H1 (cell line): Measurements from ENCODE around the gene SMIM28. TPM values are rescaled to one million over a fixed set of nuclear protein-coding genes. Genes with fewer than 3 reads are reported as not detected.

ENCODE experiments used
- CTCF ChIA-PET: fragments of 300-600 bp; sonication (Branson Sonifier 250); formaldehyde crosslinking; loops from one replicate; lab custom pipeline; 2021; ENCODE audit not compliant: partially characterized antibody; lab: Charles Lee
- POLR2A ChIA-PET: fragments of 300-600 bp; sonication (Branson Sonifier 250); formaldehyde crosslinking; loops from one replicate; lab custom pipeline; 2021; ENCODE audit warnings: inconsistent platforms; ENCODE audit not compliant: partially characterized antibody; lab: Charles Lee
- DNase-seq, 2 experiments: peaks; one replicate each; pipeline versions ENCODE4 v3.0.0 to v3.0.0-alpha.2; 2010 to 2022; ENCODE audit warnings: low spot score in 2 of 2, low read depth in 1 of 2, mixed read lengths in 1 of 2
- FAIRE-seq: peaks from 2 replicates; lab custom pipeline; 2011; peaks lifted over from hg19 to GRCh38; lab: Jason Lieb, UNC
- H2AFZ ChIP-seq: 2 replicates; pipeline ENCODE4 v1.8.1; 2012; ENCODE audit warnings: low read length, inconsistent platforms
- H2AK5ac ChIP-seq: 2 replicates; pipeline ENCODE4 v1.6.1; 2013; ENCODE audit warnings: low read depth, low read length
- H2BK120ac ChIP-seq: replicated peaks from 2 replicates; pipeline ENCODE3; 2013; ENCODE audit warnings: low read depth, low read length, inconsistent platforms
- H2BK12ac ChIP-seq: 2 replicates; pipeline ENCODE4 v1.6.1; 2013; ENCODE audit warnings: low read depth, low read length
- H2BK15ac ChIP-seq: 2 replicates; pipeline ENCODE4 v1.6.1; 2013; ENCODE audit warnings: low read length
- H2BK20ac ChIP-seq: 2 replicates; pipeline ENCODE4 v1.6.1; 2013; ENCODE audit warnings: low read length
- H2BK5ac ChIP-seq: 2 replicates; pipeline ENCODE4 v1.6.1; 2013; ENCODE audit warnings: low read depth, low read length
- H3K14ac ChIP-seq: 2 replicates; pipeline ENCODE4 v1.6.1; 2013; ENCODE audit warnings: inconsistent platforms; ENCODE audit not compliant: insufficient read length
- H3K18ac ChIP-seq: 2 replicates; pipeline ENCODE4 v1.6.1; 2013; ENCODE audit warnings: low read length; ENCODE audit errors: extremely low read depth
- H3K23ac ChIP-seq: 2 replicates; pipeline ENCODE4 v1.6.1; 2013; ENCODE audit warnings: inconsistent platforms; ENCODE audit not compliant: insufficient read length
- H3K23me2 ChIP-seq: 2 replicates; pipeline ENCODE4 v1.6.1; 2013; ENCODE audit warnings: low read depth, low read length
- H3K27ac ChIP-seq: 2 replicates; pipeline ENCODE4 v1.6.1; 2011; ENCODE audit warnings: low read depth, low read length, inconsistent platforms
- H3K27me3 ChIP-seq, 4 experiments: replicated peaks in 1 of 4; 1 replicate in 1 of 4; 2 replicates in 3 of 4; pipeline versions ENCODE4 v1.6.1 to v1.8.1; 2011 to 2013; ENCODE audit warnings: low read length in 3 of 4, mild to moderate bottlenecking in 3 of 4, inconsistent platforms in 2 of 4, mixed read lengths in 2 of 4, moderate library complexity in 1 of 4; ENCODE audit not compliant: control insufficient read depth in 3 of 4, insufficient read depth in 3 of 4; ENCODE audit errors: extremely low read depth in 1 of 4
- H3K36me3 ChIP-seq, 4 experiments: 2 replicates each; pipeline versions ENCODE4 v1.6.1 to v1.8.1; 2011 to 2013; ENCODE audit warnings: mild to moderate bottlenecking in 4 of 4, low read length in 3 of 4, moderate library complexity in 2 of 4, control low read depth in 1 of 4, inconsistent platforms in 1 of 4; ENCODE audit not compliant: insufficient read depth in 4 of 4, control insufficient read depth in 2 of 4
- H3K4ac ChIP-seq: replicated peaks from 2 replicates; pipeline ENCODE3; 2013; ENCODE audit warnings: low read length, low read depth, mixed read lengths, inconsistent platforms; ENCODE audit not compliant: insufficient read length
- H3K4me1 ChIP-seq, 4 experiments: replicated peaks in 1 of 4; 1 replicate in 1 of 4; 2 replicates in 3 of 4; pipeline versions ENCODE4 v1.6.1 to v1.8.1; 2011 to 2013; ENCODE audit warnings: low read length in 3 of 4, inconsistent platforms in 2 of 4, mixed read lengths in 1 of 4; ENCODE audit not compliant: insufficient read depth in 4 of 4, control insufficient read depth in 3 of 4
- H3K4me2 ChIP-seq, 2 experiments: 2 replicates each; pipeline versions ENCODE4 v1.6.1 to v1.8.1; 2011 to 2013; ENCODE audit warnings: low read depth in 2 of 2, low read length in 2 of 2, control low read depth in 1 of 2, inconsistent platforms in 1 of 2, mild to moderate bottlenecking in 1 of 2; ENCODE audit not compliant: insufficient read depth in 1 of 2
- H3K4me3 ChIP-seq, 4 experiments: fragments of 200-600, 300-600 bp in 1 of 4; sonication (generic), shearing (Covaris generic), sonication (Bioruptor Twin) in 1 of 4; 2 replicates each; pipeline versions ENCODE4 v1.5.1 to v1.8.1; 2011 to 2016; ENCODE audit warnings: low read length in 4 of 4, low read depth in 3 of 4, control low read depth in 2 of 4, inconsistent platforms in 2 of 4, mild to moderate bottlenecking in 2 of 4, mixed read lengths in 1 of 4, moderate library complexity in 1 of 4; ENCODE audit not compliant: insufficient read depth in 2 of 4; ENCODE audit errors: extremely low read depth in 1 of 4
- H3K56ac ChIP-seq: replicated peaks from 2 replicates; pipeline ENCODE3; 2013; ENCODE audit warnings: low read depth, mild to moderate bottlenecking, mixed read lengths, low read length, inconsistent platforms; ENCODE audit not compliant: insufficient read length
- H3K79me1 ChIP-seq: 2 replicates; pipeline ENCODE4 v1.6.1; 2013; ENCODE audit warnings: low read depth, low read length, control low read depth
- H3K79me2 ChIP-seq, 2 experiments: 2 replicates each; pipeline versions ENCODE4 v1.6.1 to v1.8.1; 2012 to 2013; ENCODE audit warnings: low read length in 2 of 2, mild to moderate bottlenecking in 2 of 2, inconsistent platforms in 1 of 2; ENCODE audit not compliant: insufficient read depth in 2 of 2, control insufficient read depth in 1 of 2
- H3K9ac ChIP-seq, 4 experiments: replicated peaks in 1 of 4; 1 replicate in 1 of 4; 2 replicates in 3 of 4; pipeline versions ENCODE4 v1.6.1 to v1.8.1; 2011 to 2013; ENCODE audit warnings: low read depth in 3 of 4, low read length in 3 of 4, control low read depth in 2 of 4, mild to moderate bottlenecking in 2 of 4, moderate library complexity in 2 of 4, inconsistent platforms in 1 of 4; ENCODE audit errors: extremely low read depth in 1 of 4
- H3K9me3 ChIP-seq, 2 experiments: 2 replicates each; pipeline versions ENCODE4 v1.6.1 to v1.8.1; 2012 to 2013; ENCODE audit warnings: mild to moderate bottlenecking in 2 of 2, moderate library complexity in 2 of 2, control low read depth in 1 of 2, inconsistent platforms in 1 of 2, low read depth in 1 of 2, low read length in 1 of 2, mixed read lengths in 1 of 2; ENCODE audit not compliant: insufficient read depth in 2 of 2
- H4K20me1 ChIP-seq, 2 experiments: replicated peaks in 1 of 2; 2 replicates each; pipeline versions ENCODE3 to v1.8.1; 2011 to 2013; ENCODE audit warnings: inconsistent platforms in 2 of 2, low read length in 2 of 2, mild to moderate bottlenecking in 1 of 2; ENCODE audit not compliant: insufficient read depth in 2 of 2, control insufficient read depth in 1 of 2
- H4K5ac ChIP-seq: 2 replicates; pipeline ENCODE4 v1.6.1; 2013; ENCODE audit warnings: low read length, low read depth, mixed read lengths, inconsistent platforms; ENCODE audit not compliant: insufficient read length
- H4K8ac ChIP-seq: 2 replicates; pipeline ENCODE4 v1.8.0; 2013; ENCODE audit warnings: mild to moderate bottlenecking, moderate library complexity, low read length, inconsistent platforms; ENCODE audit not compliant: insufficient read depth; ENCODE audit errors: extremely low read depth
- H4K91ac ChIP-seq: replicated peaks from 2 replicates; pipeline ENCODE3; 2013; ENCODE audit warnings: low read length, mixed read lengths, inconsistent platforms; ENCODE audit not compliant: insufficient read length
- RAD21 ChIP-seq, 2 experiments: IDR thresholded peaks in 1 of 2; conservative IDR thresholded peaks in 1 of 2; 2 replicates each; pipeline ENCODE4 v1.6.1; 2011; ENCODE audit warnings: low read depth in 2 of 2, low read length in 2 of 2, improper control_type of control experiment in 1 of 2, inconsistent platforms in 1 of 2, mild to moderate bottlenecking in 1 of 2, moderate library complexity in 1 of 2
- SRF ChIP-seq: IDR thresholded peaks from 2 replicates; pipeline ENCODE4 v1.6.1; 2011; ENCODE audit warnings: mild to moderate bottlenecking, low read depth, low read length, moderate library complexity
- WGBS, 2 experiments: shearing (Covaris generic) in 1 of 2; methylation state at CpG; one replicate each; pipeline versions ENCODE4 v1.1.6 to v1.1.7; 2013 to 2015; ENCODE audit warnings: low lambda C conversion rate in 2 of 2, mixed read lengths in 2 of 2, inconsistent platforms in 1 of 2, low coverage in 1 of 2, missing lambda C conversion rate in 1 of 2; ENCODE audit not compliant: insufficient replicate concordance in 2 of 2, insufficient coverage in 1 of 2, insufficient read length in 1 of 2; ENCODE audit errors: extremely low coverage in 1 of 2, missing lambda C conversion rate in 1 of 2; 5-methylcytosine and 5-hydroxymethylcytosine counted together
- polyA plus RNA-seq, 7 experiments: library from polyadenylated mRNA; depleted of rRNA in 3 of 7; stranded (reverse) in 5 of 7; unstranded in 2 of 7; fragments of >200 nt in 5 of 7; fragments of 200-250 nt in 2 of 7; gene quantifications; 1 replicate in 5 of 7; 2 replicates in 1 of 7; 4 replicates in 1 of 7; pipeline versions ENCODE4 v1.2.1 to v1.2.3, GENCODE V29; 2011 to 2013; ENCODE audit warnings: missing spikeins in 2 of 7, mixed read lengths in 2 of 7
- total RNA-seq: library from RNA; stranded (reverse); fragmentation: NEBNext Ultra II Directional; extraction: Animal tissue kit (Norgen Biotek cat#: 25700); gene quantifications from 2 replicates; pipeline ENCODE4 v1.2.1, GENCODE V29; 2021
- TF ChIP-seq, protein P1 (sequence below), 3 experiments: IDR thresholded peaks; 1 replicate in 2 of 3; 2 replicates in 1 of 3; pipeline versions ENCODE4 v1.5.1 to v1.6.1; 2011; ENCODE audit warnings: low read length in 3 of 3, mild to moderate bottlenecking in 3 of 3, inconsistent platforms in 2 of 3, low read depth in 1 of 3, moderate library complexity in 1 of 3; ENCODE audit not compliant: insufficient read depth in 1 of 3; ENCODE audit errors: control extremely low read depth in 1 of 3

Gene SMIM28
- total and polyA plus RNA-seq, 2 of the 8 experiments (the other 6 are each of a cell fraction or from before 2014, with no cell fraction given) = not detected

DNA sequence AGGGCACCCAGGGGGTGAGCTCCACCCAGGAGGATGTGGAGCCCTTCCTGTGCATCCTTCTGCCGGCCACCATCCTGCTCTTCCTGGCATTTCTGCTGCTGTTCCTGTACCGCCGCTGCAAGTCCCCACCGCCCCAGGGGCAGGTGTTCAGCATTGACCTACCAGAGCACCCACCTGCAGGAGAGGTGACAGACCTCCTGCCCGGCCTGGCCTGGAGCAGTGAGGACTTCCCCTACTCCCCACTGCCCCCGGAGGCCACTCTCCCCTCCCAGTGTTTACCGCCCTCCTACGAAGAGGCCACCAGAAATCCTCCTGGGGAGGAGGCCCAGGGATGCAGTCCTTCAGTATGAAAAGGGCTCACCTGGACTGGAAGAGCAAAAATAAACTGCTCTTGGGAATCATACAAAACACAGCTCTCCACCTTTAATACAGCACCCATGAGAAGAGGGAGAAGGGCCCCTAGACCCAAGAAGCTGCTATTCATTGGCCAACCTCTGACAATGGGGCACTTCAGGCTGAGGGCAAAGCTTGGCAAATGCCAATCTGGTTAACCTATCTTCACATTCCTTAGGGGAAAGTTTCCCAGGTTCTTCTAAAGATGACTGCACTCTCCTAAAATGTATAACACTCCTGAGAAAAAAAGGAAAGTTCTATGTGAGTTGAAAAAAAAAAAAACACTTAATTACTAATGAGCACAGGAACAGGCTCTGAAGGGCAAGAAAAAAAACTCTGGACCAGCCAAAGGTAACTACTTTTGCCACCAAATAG, 5.0 kb downstream of the SMIM28 start:
- H3K9ac ChIP-seq = no peak overlapping the region
- H4K5ac ChIP-seq = no peak overlapping the region
- no peaks in the 10 kb centered on the region for H3K27me3 ChIP-seq
- H4K8ac ChIP-seq = no peak overlapping the region
- H2AK5ac ChIP-seq = no peak overlapping the region
- H3K4me2 ChIP-seq = no peak overlapping the region
- H2BK15ac ChIP-seq = no peak overlapping the region
- no peak overlapping the region for H3K23ac ChIP-seq
- no peaks in the 10 kb centered on the region for H3K23me2 ChIP-seq
- no peak overlapping the region for H3K27ac ChIP-seq
- no peaks in the 10 kb centered on the region for H3K79me2 ChIP-seq
- H4K91ac ChIP-seq = no peak overlapping the region
- H3K56ac ChIP-seq = no peak overlapping the region
- peak in 1 of 2 experiments; percentile 60 for DNase-seq
- H3K4me1 ChIP-seq = peaks cover 0 to 11% (median 0%) of the 10 kb centered on the region in 4 experiments; a peak in 2 of 7 replicates
- TF ChIP-seq, protein P1, sequence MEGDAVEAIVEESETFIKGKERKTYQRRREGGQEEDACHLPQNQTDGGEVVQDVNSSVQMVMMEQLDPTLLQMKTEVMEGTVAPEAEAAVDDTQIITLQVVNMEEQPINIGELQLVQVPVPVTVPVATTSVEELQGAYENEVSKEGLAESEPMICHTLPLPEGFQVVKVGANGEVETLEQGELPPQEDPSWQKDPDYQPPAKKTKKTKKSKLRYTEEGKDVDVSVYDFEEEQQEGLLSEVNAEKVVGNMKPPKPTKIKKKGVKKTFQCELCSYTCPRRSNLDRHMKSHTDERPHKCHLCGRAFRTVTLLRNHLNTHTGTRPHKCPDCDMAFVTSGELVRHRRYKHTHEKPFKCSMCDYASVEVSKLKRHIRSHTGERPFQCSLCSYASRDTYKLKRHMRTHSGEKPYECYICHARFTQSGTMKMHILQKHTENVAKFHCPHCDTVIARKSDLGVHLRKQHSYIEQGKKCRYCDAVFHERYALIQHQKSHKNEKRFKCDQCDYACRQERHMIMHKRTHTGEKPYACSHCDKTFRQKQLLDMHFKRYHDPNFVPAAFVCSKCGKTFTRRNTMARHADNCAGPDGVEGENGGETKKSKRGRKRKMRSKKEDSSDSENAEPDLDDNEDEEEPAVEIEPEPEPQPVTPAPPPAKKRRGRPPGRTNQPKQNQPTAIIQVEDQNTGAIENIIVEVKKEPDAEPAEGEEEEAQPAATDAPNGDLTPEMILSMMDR (IDR thresholded peaks at IDR 0.05; ENCODE audit: control extremely low read depth in 1 of 3, insufficient read depth in 1 of 3, low read depth in 1 of 3, low read length in 3 of 3) = peak; percentile 33 to 59 (median 57)
- TF ChIP-seq RAD21 (IDR thresholded peaks at IDR 0.05 in 1 of 2, conservative IDR thresholded peaks at IDR 0.05 in 1 of 2; ENCODE audit: low read depth in 2 of 2, low read length in 2 of 2) (peak in 1 of 2 experiments; percentile 41; a peak in 1 of 4 replicates), SRF (no peak)
- TF ChIP-seq, all 59 proteins: peak for 2
- Histone ChIP-seq H3K9me3 (no peaks in the 10 kb centered on the region), H3K18ac (no peak overlapping the region), H2BK5ac (no peak overlapping the region), H2BK20ac (no peak overlapping the region), H3K14ac (no peak overlapping the region), H2BK120ac (no peak overlapping the region), H2BK12ac (0 out of 2 replicates have a peak overlapping the region, but pooled peaks have one; percentile 27), H3K4ac (no peak overlapping the region), H3K4me3 (no peak overlapping the region), H3K36me3 (no peaks in the 10 kb centered on the region), H4K20me1 (no peaks in the 10 kb centered on the region), H3K79me1 (no peaks in the 10 kb centered on the region), H2AFZ (no peak overlapping the region)
- CTCF ChIA-PET = interaction anchor here (0.7 to 2.5 kb wide), 7 partner anchors 13 to 266 kb away, joined by 3 to 8 read pairs (median 3); partner anchors contain the start of gene HEBP2
- POLR2A ChIA-PET = interaction anchor here (1.6 kb wide), 1 partner anchor 22 kb away, joined by 3 read pairs; the partner anchor contains the start of gene HEBP2
- no peak for FAIRE-seq
- 88% methylated on average over 8 of the region's 8 CpGs; no CpG with 5 or more reads in 1 of the 2 experiments for WGBS, 2 experiments
